ENCODE data around the gene EPO. TPM values are rescaled to one million over a fixed set of nuclear protein-coding genes. Genes with fewer than 3 reads are reported as not detected.

EPO gene
- total and polyA plus RNA-seq, 2 donors (not counting 1 experiment from before 2014, with no cell fraction given): 0.10 TPM; not detected in 1

DNA sequence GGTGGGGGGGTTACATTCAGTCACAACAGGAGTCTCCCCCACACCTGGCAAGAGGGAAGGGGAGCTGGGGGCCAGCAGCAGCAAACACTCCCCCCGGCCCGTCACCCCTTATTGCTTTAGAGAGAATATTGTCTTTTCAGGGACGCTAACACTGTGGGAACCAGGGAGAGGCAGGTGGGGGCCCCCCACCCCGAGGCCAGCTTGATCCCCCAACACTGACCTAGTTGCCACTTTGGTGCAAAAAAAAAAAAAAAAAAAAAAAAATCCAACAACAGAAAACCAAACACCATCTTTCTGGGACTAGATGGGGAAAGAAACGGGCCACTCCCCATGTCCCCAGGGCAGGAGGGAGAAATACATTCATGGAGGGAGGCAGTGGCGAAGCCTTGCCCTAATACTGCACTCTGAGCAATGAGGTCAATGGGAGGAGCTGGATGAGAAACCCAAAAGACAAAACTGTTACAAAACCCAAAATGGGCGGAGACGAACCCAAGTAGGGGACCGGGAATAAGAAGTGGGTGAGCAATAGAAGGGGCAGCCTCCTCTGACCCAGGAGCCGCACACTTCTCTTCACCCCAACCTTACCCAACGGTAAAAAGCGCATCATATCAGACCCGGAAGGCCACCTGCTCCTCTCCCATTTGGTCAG is 40.2 kb upstream of the EPO start:
- Histone ChIP-seq H3K9ac (ENCODE audit: low read length) (no peak overlapping the region), H3K79me2 (ENCODE audit: control insufficient read depth, insufficient read depth, low read length) (no peaks in the 10 kb centered on the region), H3K36me3 (replicated peaks in 1 of 2; ENCODE audit: control extremely low read depth in 1 of 2, control insufficient read depth in 1 of 2, extremely low read depth in 1 of 2, insufficient read depth in 2 of 2, low read length in 1 of 2) (peaks cover 0 to 74% of the 10 kb centered on the region in 2 experiments), H2AFZ (ENCODE audit: insufficient read depth, low read depth, low read length, poor library complexity, severe bottlenecking) (no peak overlapping the region), H3K4me2 (replicated peaks; ENCODE audit: low read depth, low read length, poor library complexity, severe bottlenecking) (no peak overlapping the region), H3K4me1 (ENCODE audit: control insufficient read depth in 2 of 2, insufficient read depth in 2 of 2, low read length in 2 of 2) (peaks cover 0 to 3% of the 10 kb centered on the region in 2 donors), H3K27me3 (replicated peaks in 1 of 4; ENCODE audit: control extremely low read depth in 1 of 4, control insufficient read depth in 3 of 4, insufficient read depth in 4 of 4, low read length in 3 of 4) (no peaks in the 10 kb centered on the region), H3K9me3 (ENCODE audit: control extremely low read depth in 1 of 3, control insufficient read depth in 2 of 3, insufficient read depth in 1 of 3, low read length in 2 of 3) (no peaks in the 10 kb centered on the region), H3K27ac (ENCODE audit: low read length in 2 of 2) (no peak overlapping the region), H4K20me1 (ENCODE audit: control insufficient read depth, insufficient read depth, low read length, poor library complexity, severe bottlenecking) (peaks cover 66% of the 10 kb centered on the region), H3K4me3 (ENCODE audit: control extremely low read depth in 1 of 5, extremely low read depth in 1 of 5, insufficient read depth in 1 of 5, low read depth in 2 of 5, low read length in 4 of 5) (no peak overlapping the region)
- Mint-ChIP-seq H3K9me3 (ENCODE audit: insufficient read depth) (no peaks in the 10 kb centered on the region), H3K27ac (peak overlapping the region; percentile 46), H3K4me1 (peaks cover 7% of the 10 kb centered on the region), H3K4me3 (no peak overlapping the region), H3K27me3 (no peaks in the 10 kb centered on the region)
- TF ChIP-seq, protein P1, sequence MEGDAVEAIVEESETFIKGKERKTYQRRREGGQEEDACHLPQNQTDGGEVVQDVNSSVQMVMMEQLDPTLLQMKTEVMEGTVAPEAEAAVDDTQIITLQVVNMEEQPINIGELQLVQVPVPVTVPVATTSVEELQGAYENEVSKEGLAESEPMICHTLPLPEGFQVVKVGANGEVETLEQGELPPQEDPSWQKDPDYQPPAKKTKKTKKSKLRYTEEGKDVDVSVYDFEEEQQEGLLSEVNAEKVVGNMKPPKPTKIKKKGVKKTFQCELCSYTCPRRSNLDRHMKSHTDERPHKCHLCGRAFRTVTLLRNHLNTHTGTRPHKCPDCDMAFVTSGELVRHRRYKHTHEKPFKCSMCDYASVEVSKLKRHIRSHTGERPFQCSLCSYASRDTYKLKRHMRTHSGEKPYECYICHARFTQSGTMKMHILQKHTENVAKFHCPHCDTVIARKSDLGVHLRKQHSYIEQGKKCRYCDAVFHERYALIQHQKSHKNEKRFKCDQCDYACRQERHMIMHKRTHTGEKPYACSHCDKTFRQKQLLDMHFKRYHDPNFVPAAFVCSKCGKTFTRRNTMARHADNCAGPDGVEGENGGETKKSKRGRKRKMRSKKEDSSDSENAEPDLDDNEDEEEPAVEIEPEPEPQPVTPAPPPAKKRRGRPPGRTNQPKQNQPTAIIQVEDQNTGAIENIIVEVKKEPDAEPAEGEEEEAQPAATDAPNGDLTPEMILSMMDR (IDR thresholded peaks at IDR 0.05): no peak
- no peak for TF ChIP-seq EZH2 (IDR thresholded peaks at IDR 0.05; ENCODE audit: borderline replicate concordance, insufficient read depth, low read depth, low read length, poor library complexity, severe bottlenecking)
- DNase-seq: peak; percentile 28
- CTCF ChIA-PET: interaction anchor here (0.6 to 2.5 kb wide), 7 partner anchors 11 to 121 kb away, joined by 3 to 18 read pairs (median 3); partner anchors contain the start of gene POP7
- ATAC-seq (ENCODE audit: low read depth): no peak
- WGBS (ENCODE audit: insufficient coverage): 88% methylated on average over 5 of the region's 13 CpGs
- POLR2A ChIA-PET: interaction anchor here (0.7 to 1.2 kb wide), 4 partner anchors 12 to 95 kb away, joined by 3 to 16 read pairs (median 4); partner anchors contain the start of genes FBXO24, LRCH4 and MOSPD3
- intact Hi-C loops (cut with micrococcal nuclease): loop anchor here (10.0 kb wide), 1 partner anchor 595 kb away; the partner anchor contains the start of genes COPS6 and ZNF3
